Mucosa of rectum (tissue), 2 donors: ENCODE results near the gene DDIT3.
"Not testable (repeated sequence)": the region's sequence is repeated elsewhere in the genome, so short reads cannot be mapped to it uniquely, and the experiment has no call there.

Experiments
- H3K27ac ChIP-seq, 2 donors: one replicate each; pipeline ENCODE4 v1.7.0; 2013; ENCODE audit warnings: inconsistent platforms in 2 of 2, low read depth in 2 of 2, low read length in 2 of 2
- H3K27me3 ChIP-seq, 2 donors: one replicate each; pipeline ENCODE4 v1.7.0; 2013; ENCODE audit warnings: low read length in 2 of 2; ENCODE audit not compliant: control insufficient read depth in 2 of 2, insufficient read depth in 2 of 2
- H3K36me3 ChIP-seq, 2 donors: one replicate each; pipeline ENCODE4 v1.7.0; 2013; ENCODE audit warnings: low read length in 2 of 2; ENCODE audit not compliant: control insufficient read depth in 2 of 2, insufficient read depth in 2 of 2
- H3K4me1 ChIP-seq, 2 donors: one replicate each; pipeline ENCODE4 v1.7.0; 2013; ENCODE audit warnings: low read length in 2 of 2, mild to moderate bottlenecking in 1 of 2; ENCODE audit not compliant: control insufficient read depth in 2 of 2, insufficient read depth in 2 of 2
- H3K4me3 ChIP-seq, 2 donors: one replicate each; pipeline ENCODE4 v1.7.0; 2013; ENCODE audit warnings: low read length in 2 of 2
- H3K9ac ChIP-seq, 2 donors: one replicate each; pipeline ENCODE4 v1.7.0; 2013; ENCODE audit warnings: low read length in 2 of 2, low read depth in 1 of 2, mild to moderate bottlenecking in 1 of 2
- H3K9me3 ChIP-seq, 2 donors: one replicate each; pipeline ENCODE4 v1.7.0; 2013; ENCODE audit warnings: low read length in 2 of 2; ENCODE audit not compliant: control insufficient read depth in 2 of 2
- donor health status: healthy.
- donor health status: Normal muscosa, but diverticular disease.

Gene DDIT3

DNA sequence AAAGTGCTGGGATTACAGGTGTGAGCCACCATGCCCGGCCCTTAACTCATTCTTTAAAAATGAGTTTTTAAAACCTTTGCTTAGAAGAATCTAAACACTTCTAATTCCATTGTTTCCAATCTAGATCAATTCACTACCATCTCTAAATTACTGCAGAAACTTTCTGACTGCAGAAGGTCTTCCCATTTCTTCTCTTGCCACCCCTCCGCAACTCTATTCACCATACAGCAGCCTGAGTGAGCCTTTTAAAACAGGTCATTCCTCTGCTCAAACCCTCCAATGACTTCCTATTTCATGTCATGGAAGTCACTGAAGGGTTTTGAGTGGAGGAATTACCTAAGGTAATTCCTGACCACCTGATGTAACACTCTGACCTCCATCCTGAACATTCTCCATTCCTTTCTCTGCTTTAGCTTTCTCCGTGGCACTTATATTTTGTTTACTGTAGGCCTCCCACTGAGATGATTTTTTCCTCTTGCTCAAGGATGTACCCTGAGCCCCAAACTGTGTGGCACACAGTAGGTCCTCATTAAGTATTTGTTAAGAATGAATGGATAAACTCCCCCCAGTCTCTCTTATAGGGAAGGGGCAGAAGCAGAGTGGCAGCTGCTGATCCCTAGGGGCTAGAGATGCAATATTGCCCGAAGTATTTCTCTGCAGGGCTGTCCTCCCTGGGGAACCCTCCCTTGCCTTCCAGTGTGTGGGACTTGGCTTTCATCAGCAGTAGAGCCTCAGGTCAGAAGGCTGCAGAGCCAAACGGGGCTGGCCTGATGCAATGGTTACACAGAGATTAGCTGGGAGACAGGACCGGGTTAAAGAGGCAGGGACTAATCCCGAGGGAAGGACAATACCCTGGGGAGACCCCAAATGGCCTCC, 1.2 kb downstream of the DDIT3 start:
- Histone ChIP-seq H3K4me3 (peak overlapping the region; percentile 95 to 99), H3K27ac (peak overlapping the region; percentile 94 to 96), H3K9me3 (no peaks in the 10 kb centered on the region), H3K36me3 (peaks cover 34 to 40% of the 10 kb centered on the region in 2 donors), H3K9ac (peak overlapping the region; percentile 98), H3K27me3 (no peaks in the 10 kb centered on the region), H3K4me1 (peaks cover 42% of the 10 kb centered on the region in 2 donors)

DNA sequence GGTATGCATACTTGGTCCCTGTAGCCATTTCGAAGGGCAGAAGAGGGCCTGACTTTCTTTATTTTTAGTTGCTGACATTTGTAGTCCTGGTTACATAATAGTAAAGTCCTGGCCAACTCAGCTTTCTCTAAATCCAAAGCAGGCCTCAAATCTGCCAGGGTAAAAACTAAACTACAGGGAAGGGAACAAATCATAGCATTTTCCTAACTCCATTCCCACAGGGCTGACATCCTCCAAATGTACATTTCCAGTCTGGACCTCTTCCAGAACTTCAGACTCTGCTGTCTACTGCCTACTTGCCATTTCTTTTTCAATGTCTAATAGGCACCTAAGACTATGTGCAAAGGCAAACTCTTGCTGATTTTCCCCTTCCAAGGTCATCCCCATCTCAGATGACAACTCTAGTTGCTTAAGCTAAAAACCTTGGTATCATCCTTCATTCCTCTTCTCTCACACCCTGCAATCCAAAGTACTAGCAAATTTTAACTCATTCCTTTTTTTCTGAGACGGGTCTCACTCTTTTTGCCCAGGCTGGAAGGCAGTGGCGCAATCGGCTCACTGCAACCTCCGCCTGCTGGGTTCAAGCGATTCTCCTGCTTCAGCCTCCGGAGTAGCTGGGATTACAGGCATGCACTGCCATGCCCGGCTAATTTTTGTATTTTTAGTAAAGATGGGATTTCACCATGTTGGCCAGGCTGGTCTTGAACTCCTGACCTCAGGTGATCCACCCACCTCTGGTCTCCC, 2.0 kb downstream of the DDIT3 start:
- H3K4me3 ChIP-seq: peak overlapping the region in 1 of 2 donors; percentile 99
- H3K36me3 ChIP-seq: peaks cover 34 to 43% of the 10 kb centered on the region in 2 donors
- no peaks in the 10 kb centered on the region for H3K27me3 ChIP-seq
- peak overlapping the region in 1 of 2 donors; percentile 27 for H3K27ac ChIP-seq
- peak overlapping the region in 1 of 2 donors; percentile 35 for H3K9ac ChIP-seq
- H3K9me3 ChIP-seq: no peaks in the 10 kb centered on the region
- H3K4me1 ChIP-seq: peaks cover 34% of the 10 kb centered on the region in 2 donors

DNA sequence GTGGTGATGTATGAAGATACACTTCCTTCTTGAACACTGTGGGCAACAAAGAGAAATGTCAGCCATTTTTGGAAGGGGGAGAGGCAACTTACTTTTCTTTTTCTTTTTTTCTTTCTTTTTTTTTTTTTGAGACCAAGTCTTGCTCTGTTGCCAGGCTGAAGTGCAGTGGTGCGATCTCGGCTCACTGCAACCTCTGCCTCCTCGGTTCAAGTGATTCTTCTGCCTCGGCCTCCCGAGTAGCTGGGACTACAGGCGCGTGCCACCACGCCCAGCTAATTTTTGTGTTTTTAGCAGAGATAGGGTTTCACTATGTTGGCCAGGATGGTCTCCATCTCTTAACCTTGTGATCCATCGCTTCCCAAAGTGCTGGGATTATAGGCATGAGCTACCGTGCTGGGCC, 2.6 kb downstream of the DDIT3 start:
- H3K4me1 ChIP-seq: peaks cover 32 to 33% of the 10 kb centered on the region in 2 donors
- H3K27me3 ChIP-seq, H3K9me3 ChIP-seq, H3K27ac ChIP-seq: not testable (repeated sequence)
- peak overlapping the region in 1 of 2 donors; percentile 35 for H3K9ac ChIP-seq
- H3K36me3 ChIP-seq: peaks cover 41 to 50% of the 10 kb centered on the region in 2 donors
- peak overlapping the region in 1 of 2 donors; percentile 99 for H3K4me3 ChIP-seq

DNA sequence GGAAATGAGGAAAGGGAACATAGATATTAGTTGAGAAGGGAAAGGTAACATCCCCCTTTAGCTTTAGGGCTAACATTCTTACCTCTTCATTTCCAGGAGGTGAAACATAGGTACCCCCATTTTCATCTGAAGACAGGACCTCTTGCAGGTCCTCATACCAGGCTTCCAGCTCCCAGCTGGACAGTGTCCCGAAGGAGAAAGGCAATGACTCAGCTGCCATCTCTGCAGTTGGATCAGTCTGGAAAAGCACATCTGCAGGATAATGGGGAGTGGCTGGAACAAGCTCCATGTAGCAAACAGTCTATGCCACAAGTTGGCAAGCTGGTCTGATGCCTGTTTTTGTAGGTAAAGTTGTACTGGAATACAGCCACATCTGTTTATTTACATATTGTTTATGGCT, 3.1 kb downstream of the DDIT3 start:
- Histone ChIP-seq H3K4me3 (no peak overlapping the region), H3K27me3 (no peaks in the 10 kb centered on the region), H3K36me3 (peaks cover 45 to 54% of the 10 kb centered on the region in 2 donors), H3K4me1 (peaks cover 32% of the 10 kb centered on the region in 2 donors), H3K9me3 (no peaks in the 10 kb centered on the region), H3K9ac (no peak overlapping the region), H3K27ac (no peak overlapping the region)

- Histone ChIP-seq H3K27me3 (no peaks in the 10 kb centered on the region), H3K9me3 (no peaks in the 10 kb centered on the region), H3K9ac (no peak overlapping the region), H3K4me1 (peaks cover 27% of the 10 kb centered on the region in 2 donors), H3K27ac (no peak overlapping the region), H3K4me3 (no peak overlapping the region), H3K36me3 (peaks cover 50 to 59% of the 10 kb centered on the region in 2 donors)
These were observed 3.6 kb downstream of the DDIT3 start for GRCh38 chr12:57516617-57517153.

DNA sequence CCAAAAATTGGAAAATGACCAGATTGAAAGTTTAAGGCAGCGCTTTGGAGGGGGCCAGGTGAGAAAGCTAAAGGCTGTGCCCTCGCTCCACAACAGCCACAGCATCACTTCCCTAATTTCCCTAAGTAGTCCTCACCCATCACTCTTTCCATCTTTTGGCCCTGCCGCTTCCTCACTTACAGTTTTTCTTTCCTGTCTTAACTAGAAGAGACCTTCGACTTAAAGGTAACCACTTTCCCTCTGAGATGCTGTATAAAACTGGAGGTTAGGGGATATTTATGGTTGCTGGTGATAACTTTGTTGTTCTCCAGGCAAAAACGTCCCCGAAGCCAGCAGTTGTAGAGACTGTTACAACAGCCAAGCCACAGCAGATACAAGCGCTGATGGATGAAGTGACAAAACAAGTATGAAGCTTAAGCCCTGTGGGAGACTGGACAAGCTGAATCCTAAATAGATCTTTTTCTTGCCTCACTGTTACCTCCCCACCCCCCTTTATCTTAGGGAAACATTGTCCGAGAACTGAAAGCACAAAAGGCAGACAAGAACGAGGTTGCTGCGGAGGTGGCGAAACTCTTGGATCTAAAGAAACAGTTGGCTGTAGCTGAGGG, 4.3 kb downstream of the DDIT3 start:
- Histone ChIP-seq H3K4me3 (no peak overlapping the region), H3K9me3 (no peaks in the 10 kb centered on the region), H3K4me1 (peaks cover 21% of the 10 kb centered on the region in 2 donors), H3K27me3 (no peaks in the 10 kb centered on the region), H3K27ac (no peak overlapping the region), H3K36me3 (peaks cover 54 to 65% of the 10 kb centered on the region in 2 donors), H3K9ac (no peak overlapping the region)

- Histone ChIP-seq H3K9ac (no peak overlapping the region), H3K36me3 (peaks cover 54 to 66% of the 10 kb centered on the region in 2 donors), H3K27me3 (no peaks in the 10 kb centered on the region), H3K27ac (no peak overlapping the region), H3K4me3 (no peak overlapping the region), H3K9me3 (no peaks in the 10 kb centered on the region), H3K4me1 (peaks cover 18% of the 10 kb centered on the region in 2 donors)
These were observed 4.8 kb downstream of the DDIT3 start for GRCh38 chr12:57515408-57515933.

DNA sequence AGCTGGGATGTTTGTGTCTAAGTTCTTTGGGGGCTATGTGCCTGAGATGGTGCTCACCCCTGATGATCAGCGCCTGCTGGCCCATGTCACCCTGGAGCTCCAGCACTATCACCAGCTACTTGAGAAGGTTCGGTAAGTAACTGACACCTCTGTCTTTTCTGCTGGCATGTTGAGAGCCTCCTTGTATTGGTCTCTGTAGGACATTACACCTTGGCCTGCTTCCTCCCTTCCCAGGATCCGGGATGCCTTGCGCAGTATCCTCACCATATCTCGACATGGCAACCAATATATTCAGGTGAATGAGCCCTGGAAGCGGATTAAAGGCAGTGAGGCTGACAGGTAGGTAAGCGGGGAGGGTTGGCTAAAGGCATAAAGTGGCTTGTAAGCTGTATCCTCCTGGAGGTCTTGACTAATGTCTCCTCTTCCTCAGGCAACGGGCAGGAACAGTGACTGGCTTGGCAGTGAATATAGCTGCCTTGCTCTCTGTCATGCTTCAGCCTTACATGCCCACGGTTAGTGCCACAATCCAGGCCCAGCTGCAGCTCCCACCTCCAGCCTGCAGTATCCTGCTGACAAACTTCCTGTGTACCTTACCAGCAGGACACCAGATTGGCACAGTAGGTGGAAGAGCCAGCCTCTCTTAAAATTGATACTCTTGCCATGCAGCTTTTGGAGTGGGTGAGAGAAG, 5.5 kb downstream of the DDIT3 start:
- H3K4me3 ChIP-seq: no peak overlapping the region
- no peak overlapping the region for H3K27ac ChIP-seq
- no peaks in the 10 kb centered on the region for H3K9me3 ChIP-seq
- H3K27me3 ChIP-seq: no peaks in the 10 kb centered on the region
- H3K36me3 ChIP-seq: peaks cover 54 to 67% of the 10 kb centered on the region in 2 donors
- no peak overlapping the region for H3K9ac ChIP-seq
- H3K4me1 ChIP-seq: peaks cover 18% of the 10 kb centered on the region in 2 donors

DNA sequence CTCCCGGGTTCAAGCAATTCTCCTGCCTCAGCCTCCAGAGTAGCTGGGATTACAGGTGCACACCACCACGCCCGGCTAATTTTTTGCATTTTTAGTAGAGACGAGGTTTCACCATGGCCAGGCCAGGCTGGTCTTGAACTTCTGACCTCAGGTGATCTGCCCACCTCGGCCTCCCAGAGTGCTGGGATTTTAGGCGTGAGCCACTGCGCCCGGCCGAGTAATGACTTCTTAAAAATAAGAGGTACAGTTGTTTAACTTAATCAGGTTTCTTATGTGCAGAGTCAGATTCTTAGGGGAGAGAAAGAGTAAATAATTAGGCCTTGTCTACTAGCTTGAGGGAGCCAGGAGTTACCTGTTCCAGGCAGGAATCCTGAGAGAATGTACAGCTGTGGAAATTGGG, 6.1 kb downstream of the DDIT3 start:
- not testable (repeated sequence) for H3K27ac ChIP-seq, H3K9ac ChIP-seq, H3K27me3 ChIP-seq, H3K9me3 ChIP-seq, H3K4me3 ChIP-seq
- H3K36me3 ChIP-seq: peaks cover 54 to 70% of the 10 kb centered on the region in 2 donors
- H3K4me1 ChIP-seq: peaks cover 13 to 16% of the 10 kb centered on the region in 2 donors
